T follicular helper cell (primary cell): ENCODE data around the gene MRPS18C.
"Not testable (repeated sequence)": the region's sequence is repeated elsewhere in the genome, so short reads cannot be mapped to it uniquely, and the experiment has no call there.

Experiments used
- DNase-seq: peaks from one replicate; pipeline ENCODE4 v3.0.0-alpha.2; 2020; ENCODE audit warnings: low read depth

The MRPS18C gene

GRCh38 chr4:83496085-83496917 lies 40.4 kb downstream of the MRPS18C start:
- DNase-seq, result not testable (repeated sequence)

DNA sequence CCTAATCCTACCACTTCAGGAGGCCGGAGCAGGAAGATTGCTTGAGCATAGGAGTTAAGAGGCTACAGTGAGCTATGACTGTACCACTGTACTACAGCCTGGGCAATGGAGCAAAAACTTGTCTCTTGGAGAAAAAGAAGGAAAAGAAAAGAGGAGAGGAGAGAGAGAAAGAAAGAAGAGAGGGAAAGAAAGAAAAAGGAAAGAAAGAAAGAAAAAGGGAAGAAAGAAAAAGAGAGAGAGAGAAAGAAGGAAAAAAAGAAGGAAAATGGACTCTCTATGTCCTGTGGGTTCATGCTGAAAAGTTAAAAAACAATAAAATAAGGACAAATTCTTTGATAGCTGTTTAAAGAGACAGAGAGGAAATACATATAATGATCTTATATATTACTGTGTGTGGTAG lies 42.3 kb downstream of the MRPS18C start:
- DNase-seq, result no peak

DNA sequence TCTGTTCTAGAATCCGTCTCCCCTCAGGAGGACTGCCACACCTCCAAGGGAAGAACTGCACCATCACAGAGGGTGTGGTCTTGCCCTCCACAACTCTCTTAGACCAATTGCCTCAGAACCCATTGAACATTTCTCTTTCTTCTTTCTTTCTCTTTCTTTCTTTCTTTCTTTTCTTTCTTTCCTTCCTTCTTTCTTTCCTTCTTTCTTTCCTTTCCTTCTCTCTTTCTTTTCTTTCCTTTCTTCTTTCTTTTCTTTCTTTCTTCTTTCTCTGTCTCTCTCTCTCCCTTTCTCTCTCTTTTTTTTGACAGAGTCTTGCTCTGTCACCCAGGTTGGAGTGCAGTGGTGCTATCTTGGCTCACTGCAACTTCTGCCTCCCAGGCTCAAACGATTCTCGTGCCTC lies 45.8 kb downstream of the MRPS18C start:
- not testable (repeated sequence) for DNase-seq

GRCh38 chr4:83503974-83504373 lies 48.1 kb downstream of the MRPS18C start:
- no peak for DNase-seq

DNA sequence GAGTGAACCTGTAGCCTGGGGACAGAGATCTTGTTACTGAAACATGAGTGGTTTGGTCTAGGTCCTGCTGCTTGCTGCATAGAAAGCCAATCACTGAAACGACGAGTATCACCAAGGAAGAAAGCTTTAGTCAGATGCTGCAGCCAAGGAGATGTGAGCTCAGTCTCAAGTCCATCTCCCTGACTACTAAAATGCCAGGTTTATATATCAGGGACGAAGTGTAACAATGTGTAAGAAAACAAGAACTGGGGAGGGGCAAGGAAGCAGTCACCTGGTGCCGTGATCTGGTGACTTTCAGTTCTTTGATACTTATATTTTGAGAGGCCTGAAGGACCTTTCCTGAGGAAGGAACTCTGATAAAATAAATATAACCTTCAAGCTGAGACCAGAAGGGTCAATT lies 48.6 kb downstream of the MRPS18C start:
- no peak for DNase-seq

- no peak for DNase-seq
Observed at GRCh38 chr4:83504996-83505395, 49.1 kb downstream of the MRPS18C start.

DNA sequence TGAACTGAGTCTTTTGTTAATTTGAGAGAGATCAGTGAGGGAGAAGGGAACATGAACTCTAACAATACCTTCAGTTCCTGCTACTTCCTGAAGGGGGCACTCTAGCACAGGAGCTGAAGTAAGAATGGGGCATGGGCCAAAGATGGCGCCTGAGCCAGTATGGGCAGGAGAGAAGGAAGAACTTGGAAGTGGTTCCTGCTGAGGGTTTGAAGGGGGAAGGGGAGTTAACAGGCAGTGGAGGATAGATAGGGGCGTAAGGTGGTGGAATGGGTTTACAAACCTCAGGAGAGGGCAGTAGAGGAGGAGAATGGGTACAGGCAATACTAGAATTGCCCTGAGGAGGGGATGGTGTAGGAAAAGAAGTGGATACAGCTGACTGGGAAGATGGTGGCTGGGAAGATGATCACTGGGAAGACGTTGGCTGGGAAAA lies 53.3 kb downstream of the MRPS18C start:
- peak; percentile 25 for DNase-seq

DNA sequence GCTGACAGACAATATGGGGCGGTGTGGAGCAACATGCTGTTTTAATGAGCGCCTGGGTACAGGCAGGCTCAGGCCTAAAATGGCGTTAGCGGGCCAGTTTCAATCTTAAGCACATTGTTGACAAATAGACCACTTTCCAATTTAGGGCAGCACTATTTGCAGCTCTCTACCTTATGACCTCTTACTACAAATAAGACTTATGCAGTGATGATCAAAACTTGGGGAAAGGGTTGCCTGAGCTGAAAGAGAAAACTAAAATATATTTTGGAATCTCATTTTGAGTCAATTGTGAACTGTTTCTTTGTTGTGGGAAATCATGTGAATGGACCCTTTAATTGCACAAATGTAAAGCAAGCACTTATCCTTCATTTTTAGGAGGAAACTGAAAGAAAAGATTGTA lies 54.6 kb downstream of the MRPS18C start:
- DNase-seq, result no peak
